Activated CD8-positive, alpha-beta T cell treated with anti-CD3 and anti-CD28 coated beads for 36 hours (primary cell): Measurements from ENCODE around the gene GRAMD1A. TPM values are rescaled to one million over a fixed set of nuclear protein-coding genes. Genes with fewer than 3 reads are reported as not detected.

Experiments
- ATAC-seq: fragments of 200-7000 bp; cut with Tn5 transposase; one replicate; pipeline ENCODE4 v1.10.0; 2021; ENCODE audit warnings: mild to moderate bottlenecking, moderate library complexity
- CTCF ChIA-PET: fragments of 350-600 bp; sonication (Branson Sonifier 250); formaldehyde crosslinking; loops from one replicate; lab custom pipeline; 2021; ENCODE audit warnings: antibody characterized with exemption; lab: Charles Lee
- POLR2A ChIA-PET: fragments of 350-600 bp; sonication (Branson Sonifier 250); formaldehyde crosslinking; loops from one replicate; lab custom pipeline; 2021; ENCODE audit warnings: antibody characterized with exemption; lab: Charles Lee
- DNase-seq: peaks from one replicate; pipeline ENCODE4 v3.0.0-alpha.2; 2020
- H3K27ac Mint-ChIP-seq: one replicate; pipeline ENCODE4 v1.8.0; 2021; ENCODE audit warnings: mild to moderate bottlenecking, mixed read lengths
- H3K27me3 Mint-ChIP-seq: one replicate; pipeline ENCODE4 v1.8.0; 2021; ENCODE audit warnings: mixed read lengths
- H3K36me3 Mint-ChIP-seq: one replicate; pipeline ENCODE4 v1.8.0; 2021; ENCODE audit warnings: low read depth, mixed read lengths
- H3K4me1 Mint-ChIP-seq: one replicate; pipeline ENCODE4 v1.8.0; 2021; ENCODE audit warnings: low read depth, mixed read lengths
- H3K4me3 Mint-ChIP-seq: one replicate; pipeline ENCODE4 v1.8.0; 2021; ENCODE audit warnings: mild to moderate bottlenecking, moderate library complexity, mixed read lengths
- H3K9me3 Mint-ChIP-seq: one replicate; pipeline ENCODE4 v1.8.0; 2021; ENCODE audit warnings: mixed read lengths
- intact Hi-C: fragments of 100-400 bp; cut with micrococcal nuclease; formaldehyde crosslinking; loops from one replicate; pipeline ENCODE4 v1.10.0; 2022
- total RNA-seq, 2 experiments: library from RNA; stranded (reverse); gene quantifications; one replicate each; pipeline ENCODE4 v1.2.3, GENCODE V29; 2021
- TF ChIP-seq, protein P1 (sequence below): fragments of 200-600 bp; IDR thresholded peaks from one replicate; pipeline ENCODE4 v1.8.0; 2022; ENCODE audit warnings: antibody characterized with exemption, mild to moderate bottlenecking

GRAMD1A gene
- total RNA-seq, 2 experiments from 2014 or later, result 128 to 134 TPM

DNA sequence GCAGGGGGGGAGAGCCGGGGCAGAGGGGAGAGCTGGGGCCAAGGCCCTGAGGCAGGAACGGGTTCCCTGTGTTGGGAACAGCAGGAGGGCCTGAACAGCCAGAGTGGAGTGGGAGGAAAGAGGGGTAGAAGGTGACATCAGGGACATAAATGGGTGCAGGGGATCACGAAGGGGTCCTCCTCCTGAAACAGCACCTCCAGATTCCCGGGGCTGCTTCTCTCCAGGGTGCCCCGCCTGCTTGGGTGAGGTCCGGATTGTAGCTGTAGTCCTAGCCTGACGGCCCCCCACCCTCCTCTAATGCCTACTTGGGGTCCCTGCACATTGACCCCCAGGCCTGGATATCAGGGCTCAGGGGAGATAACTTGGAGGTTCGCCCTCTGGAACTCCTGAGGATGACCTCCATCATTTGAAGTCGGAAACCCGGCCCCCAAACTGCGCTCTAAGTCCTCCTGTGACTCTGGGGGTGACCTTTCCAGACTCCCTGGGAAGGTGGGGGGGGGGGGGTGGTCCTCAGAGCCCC lies 29.7 kb downstream of the GRAMD1A start:
- Mint-ChIP-seq H3K36me3 (peaks cover 14% of the 10 kb centered on the region), H3K27ac (no peak overlapping the region), H3K4me1 (peaks cover 11% of the 10 kb centered on the region), H3K27me3 (peaks cover 16% of the 10 kb centered on the region), H3K9me3 (no peaks in the 10 kb centered on the region), H3K4me3 (peak overlapping the region; percentile 36)
- ATAC-seq (peak; percentile 26), DNase-seq (no peak)
- TF ChIP-seq, protein P1, sequence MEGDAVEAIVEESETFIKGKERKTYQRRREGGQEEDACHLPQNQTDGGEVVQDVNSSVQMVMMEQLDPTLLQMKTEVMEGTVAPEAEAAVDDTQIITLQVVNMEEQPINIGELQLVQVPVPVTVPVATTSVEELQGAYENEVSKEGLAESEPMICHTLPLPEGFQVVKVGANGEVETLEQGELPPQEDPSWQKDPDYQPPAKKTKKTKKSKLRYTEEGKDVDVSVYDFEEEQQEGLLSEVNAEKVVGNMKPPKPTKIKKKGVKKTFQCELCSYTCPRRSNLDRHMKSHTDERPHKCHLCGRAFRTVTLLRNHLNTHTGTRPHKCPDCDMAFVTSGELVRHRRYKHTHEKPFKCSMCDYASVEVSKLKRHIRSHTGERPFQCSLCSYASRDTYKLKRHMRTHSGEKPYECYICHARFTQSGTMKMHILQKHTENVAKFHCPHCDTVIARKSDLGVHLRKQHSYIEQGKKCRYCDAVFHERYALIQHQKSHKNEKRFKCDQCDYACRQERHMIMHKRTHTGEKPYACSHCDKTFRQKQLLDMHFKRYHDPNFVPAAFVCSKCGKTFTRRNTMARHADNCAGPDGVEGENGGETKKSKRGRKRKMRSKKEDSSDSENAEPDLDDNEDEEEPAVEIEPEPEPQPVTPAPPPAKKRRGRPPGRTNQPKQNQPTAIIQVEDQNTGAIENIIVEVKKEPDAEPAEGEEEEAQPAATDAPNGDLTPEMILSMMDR, result no peak
- ChIA-PET CTCF (no interaction called here), POLR2A (interaction anchor here (0.9 to 1.7 kb wide), 3 partner anchors 8 to 16 kb away, joined by 3 to 6 read pairs (median 3); no protein-coding TSS in a partner anchor)
- intact Hi-C loops, result no loop called here

- Mint-ChIP-seq H3K4me3 (peak within 1 kb of the TSS; percentile 61), H3K4me1 (peaks cover 11% of the 10 kb centered on the region), H3K9me3 (no peaks in the 10 kb centered on the region), H3K27me3 (peaks cover 16% of the 10 kb centered on the region), H3K27ac (no peak within 1 kb of the TSS), H3K36me3 (peaks cover 10% of the 10 kb centered on the region)
- ATAC-seq (peak; percentile 88), DNase-seq (peak; percentile 79)
- intact Hi-C loops, result no loop called here
- ChIA-PET CTCF (no interaction called here), POLR2A (interaction anchor here (0.8 to 1.2 kb wide), 3 partner anchors 9 to 23 kb away, joined by 3 read pairs; no protein-coding TSS in a partner anchor)
- TF ChIP-seq, protein P1, result no peak
Measured at GRCh38 chr19:35030257-35031071, 30.3 kb downstream of the GRAMD1A start, which contains the start of gene SCN1B. SCN1B (plus strand) TSS chr19:35030470; CDS start chr19:35030821, 351 bp downstream.

- ChIA-PET CTCF (interaction anchor here (1.0 to 2.3 kb wide), 2 partner anchors 13 to 110 kb away, joined by 3 to 17 read pairs; no protein-coding TSS in a partner anchor), POLR2A (interaction anchor here (0.8 to 1.2 kb wide), 2 partner anchors 18 to 23 kb away, joined by 3 read pairs; no protein-coding TSS in a partner anchor)
- no peak overlapping the region for H3K27ac Mint-ChIP-seq
Measured at GRCh38 chr19:35031072-35031881, 31.2 kb downstream of the GRAMD1A start.

GRCh38 chr19:35032356-35032865 lies 32.3 kb downstream of the GRAMD1A start:
- H3K9me3 Mint-ChIP-seq, result no peaks in the 10 kb centered on the region
- intact Hi-C loops, result no loop called here
- CTCF ChIA-PET, result interaction anchor here (2.3 kb wide), 1 partner anchor 12 kb away, joined by 17 read pairs; no protein-coding TSS in a partner anchor

More at GRCh38 chr19:35031072-35031881, 31.2 kb downstream of the GRAMD1A start:
- peaks cover 11% of the 10 kb centered on the region for H3K4me1 Mint-ChIP-seq
- H3K36me3 Mint-ChIP-seq, result peaks cover 5% of the 10 kb centered on the region
- intact Hi-C loops, result no loop called here
- H3K4me3 Mint-ChIP-seq, result peak overlapping the region; percentile 61
- peaks cover 16% of the 10 kb centered on the region for H3K27me3 Mint-ChIP-seq
- ATAC-seq, result no peak
- H3K9me3 Mint-ChIP-seq, result no peaks in the 10 kb centered on the region
- DNase-seq, result no peak
- TF ChIP-seq, protein P1, result no peak

More at GRCh38 chr19:35032356-35032865, 32.3 kb downstream of the GRAMD1A start:
- peaks cover 11% of the 10 kb centered on the region for H3K4me1 Mint-ChIP-seq
- DNase-seq, result no peak
- ATAC-seq, result no peak
- H3K27ac Mint-ChIP-seq, result no peak overlapping the region
- H3K4me3 Mint-ChIP-seq, result no peak overlapping the region
- TF ChIP-seq, protein P1, result no peak
- H3K27me3 Mint-ChIP-seq, result peaks cover 16% of the 10 kb centered on the region
- peaks cover 2% of the 10 kb centered on the region for H3K36me3 Mint-ChIP-seq
- POLR2A ChIA-PET, result no interaction called here
